Nephron (organoid): ENCODE measurements around the gene ARPC1A.
"Not testable (repeated sequence)": the region's sequence is repeated elsewhere in the genome, so short reads cannot be mapped to it uniquely, and the experiment has no call there.

Source experiments
- H3K27ac Mint-ChIP-seq, 3 experiments: 2 replicates each; pipeline ENCODE4 v1.8.0; 2020; ENCODE audit warnings: mixed read lengths in 3 of 3, mild to moderate bottlenecking in 2 of 3, moderate library complexity in 1 of 3
- H3K27me3 Mint-ChIP-seq: 2 replicates; pipeline ENCODE4 v1.8.0; 2021; ENCODE audit warnings: low read depth, mild to moderate bottlenecking, moderate library complexity, mixed read lengths
- H3K36me3 Mint-ChIP-seq: 2 replicates; pipeline ENCODE4 v1.8.0; 2020; ENCODE audit warnings: low read depth, mixed read lengths
- H3K4me1 Mint-ChIP-seq: 2 replicates; pipeline ENCODE4 v1.8.0; 2020; ENCODE audit warnings: mixed read lengths
- H3K4me3 Mint-ChIP-seq, 3 experiments: 2 replicates each; pipeline ENCODE4 v1.8.0; 2020; ENCODE audit warnings: mild to moderate bottlenecking in 3 of 3, mixed read lengths in 3 of 3, moderate library complexity in 2 of 3
- H3K9me3 Mint-ChIP-seq: 2 replicates; pipeline ENCODE4 v1.8.0; 2020; ENCODE audit warnings: mixed read lengths
- CTCF ChIP-seq, 3 experiments: fragments of 200-600 bp; sonication (generic); IDR thresholded peaks; one replicate each; pipeline ENCODE4 v1.5.0; 2021; ENCODE audit warnings: antibody characterized with exemption in 3 of 3; ENCODE audit not compliant: unreplicated experiment in 3 of 3

The ARPC1A gene

GRCh38 chr7:99374111-99375064 is 48.7 kb downstream of the ARPC1A start, which contains the start of gene ARPC1B:
ARPC1B (plus strand) TSS chr7:99374730; CDS start chr7:99385715, 10,985 bp downstream.
- no peaks in the 10 kb centered on the region for H3K9me3 Mint-ChIP-seq
- peak within 1 kb of the TSS in 1 of 3 experiments; percentile 63 for H3K27ac Mint-ChIP-seq
- peaks cover 4% of the 10 kb centered on the region for H3K36me3 Mint-ChIP-seq
- no peak for TF ChIP-seq CTCF (IDR thresholded peaks at IDR 0.05; ENCODE audit: unreplicated experiment in 3 of 3)
- peak within 1 kb of the TSS; percentile 81 to 86 (median 83) for H3K4me3 Mint-ChIP-seq
- peaks cover 21% of the 10 kb centered on the region for H3K4me1 Mint-ChIP-seq
- peaks cover 5% of the 10 kb centered on the region for H3K27me3 Mint-ChIP-seq

GRCh38 chr7:99375070-99375807 is 49.5 kb downstream of the ARPC1A start:
- H3K27ac Mint-ChIP-seq = no peak overlapping the region
- H3K36me3 Mint-ChIP-seq = peaks cover 4% of the 10 kb centered on the region
- H3K27me3 Mint-ChIP-seq = peaks cover 5% of the 10 kb centered on the region
- peak overlapping the region; percentile 54 to 74 (median 61) for H3K4me3 Mint-ChIP-seq
- H3K9me3 Mint-ChIP-seq = no peaks in the 10 kb centered on the region
- no peak for TF ChIP-seq CTCF (IDR thresholded peaks at IDR 0.05; ENCODE audit: unreplicated experiment in 3 of 3)
- H3K4me1 Mint-ChIP-seq = peaks cover 22% of the 10 kb centered on the region

- H3K36me3 Mint-ChIP-seq = peaks cover 4% of the 10 kb centered on the region
- H3K4me3 Mint-ChIP-seq = peak overlapping the region in 1 of 3 experiments; percentile 60
- peaks cover 13% of the 10 kb centered on the region for H3K4me1 Mint-ChIP-seq
- H3K27me3 Mint-ChIP-seq = peaks cover 3% of the 10 kb centered on the region
- H3K9me3 Mint-ChIP-seq = no peaks in the 10 kb centered on the region
- peak overlapping the region; percentile 4 to 85 (median 59) for H3K27ac Mint-ChIP-seq
- TF ChIP-seq CTCF (IDR thresholded peaks at IDR 0.05; ENCODE audit: unreplicated experiment in 3 of 3) = no peak
Observed at GRCh38 chr7:99379043-99379577, 53.4 kb downstream of the ARPC1A start.

GRCh38 chr7:99379693-99380031 is 54.0 kb downstream of the ARPC1A start:
- peak overlapping the region in 2 of 3 experiments; percentile 57 to 60 for H3K4me3 Mint-ChIP-seq

GRCh38 chr7:99380032-99380822 is 54.5 kb downstream of the ARPC1A start:
- H3K27me3 Mint-ChIP-seq = peaks cover 3% of the 10 kb centered on the region

More at GRCh38 chr7:99379693-99380031, 54.0 kb downstream of the ARPC1A start:
- not testable (repeated sequence) for H3K27me3 Mint-ChIP-seq, H3K9me3 Mint-ChIP-seq, H3K36me3 Mint-ChIP-seq
- Mint-ChIP-seq H3K4me1 (peaks cover 13% of the 10 kb centered on the region), H3K27ac (peak overlapping the region; percentile 34 to 85 (median 84))

More at GRCh38 chr7:99380032-99380822, 54.5 kb downstream of the ARPC1A start:
- Mint-ChIP-seq H3K36me3 (peaks cover 4% of the 10 kb centered on the region), H3K4me3 (peak overlapping the region; percentile 24 to 57 (median 49)), H3K4me1 (peaks cover 13% of the 10 kb centered on the region), H3K9me3 (no peaks in the 10 kb centered on the region), H3K27ac (peak overlapping the region; percentile 34 to 85 (median 84))
- no peak for TF ChIP-seq CTCF (IDR thresholded peaks at IDR 0.05; ENCODE audit: unreplicated experiment in 3 of 3)
